Upper lobe of left lung (tissue), 4 donors: Measurements from ENCODE around the gene BIRC6.

Experiments used
- CTCF ChIP-seq, 6 experiments: fragments of 450-650 bp in 4 of 6; fragments of 200-600 bp in 2 of 6; sonication (generic) in 2 of 6; IDR thresholded peaks; one replicate each; pipeline ENCODE4 v1.5.1; 2016 to 2019; ENCODE audit warnings: antibody characterized with exemption in 6 of 6
- EP300 ChIP-seq, 4 donors: sonication (generic); formaldehyde crosslinking; IDR thresholded peaks; one replicate each; pipeline ENCODE4 v1.5.1; 2017; ENCODE audit warnings: antibody characterized with exemption in 4 of 4, control low read depth in 2 of 4
- POLR2A ChIP-seq, 4 donors: fragments of 450-650 bp; IDR thresholded peaks; one replicate each; pipeline ENCODE4 v1.5.1; 2016 to 2017; ENCODE audit warnings: antibody characterized with exemption in 4 of 4, mild to moderate bottlenecking in 2 of 4
- POLR2AphosphoS5 ChIP-seq, 2 donors: sonication (generic); formaldehyde crosslinking; IDR thresholded peaks; one replicate each; pipeline ENCODE4 v1.5.1; 2017; ENCODE audit warnings: antibody characterized with exemption in 2 of 2

DNA sequence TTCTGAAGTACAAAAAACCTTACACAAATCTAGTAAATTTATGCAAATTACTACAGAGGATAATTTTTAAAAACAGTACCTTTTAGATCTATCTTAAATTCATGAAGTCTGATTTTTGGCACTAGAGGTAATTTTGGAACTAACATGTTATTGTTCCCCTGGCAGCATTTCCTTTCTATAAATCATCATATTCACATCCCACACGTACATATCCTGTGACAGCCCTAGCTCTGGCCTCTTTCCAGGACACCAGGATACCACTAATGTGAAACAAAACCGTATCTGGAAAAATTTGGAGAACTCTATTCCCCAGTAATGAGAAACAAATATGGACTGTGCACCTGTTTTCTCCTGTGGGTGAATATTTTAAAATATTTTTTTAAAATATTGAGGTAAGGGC is 14.0 kb upstream of the BIRC6 start:
- TF ChIP-seq POLR2AphosphoS5 (IDR thresholded peaks at IDR 0.05) (no peak), CTCF (IDR thresholded peaks at IDR 0.05) (no peak), POLR2A (IDR thresholded peaks at IDR 0.05) (no peak), EP300 (IDR thresholded peaks at IDR 0.05) (no peak)
